ENCODE measurements around the gene DZIP1. TPM values are rescaled to one million over a fixed set of nuclear protein-coding genes. Genes with fewer than 3 reads are reported as not detected.
A peak's percentile ranks its signal among the peaks of the same experiment; 100 is the strongest.

The DZIP1 gene
- total RNA-seq, 1 experiment from 2014 or later: 0.17 TPM

GRCh38 chr13:95676762-95677563, 32.5 kb upstream of the DZIP1 start, which contains the start of gene DNAJC3:
TSS of gene DNAJC3 (plus strand) at chr13:95677139. CDS start at chr13:95677256, 117 bp downstream.
- peaks cover 46% of the 10 kb centered on the region for H3K79me2 ChIP-seq (ENCODE audit: insufficient read depth, low read length)
- BruUV-seq (replicated peaks): no TSS peak
- TF ChIP-seq JUND (IDR thresholded peaks at IDR 0.05) (no peak), ZBTB33 (IDR thresholded peaks at IDR 0.05; ENCODE audit: extremely low read depth, insufficient replicate concordance, low read length) (no peak), ZNF274 (IDR thresholded peaks at IDR 0.05; ENCODE audit: low read depth, low read length) (no peak), SRF (IDR thresholded peaks at IDR 0.05; ENCODE audit: low read depth) (no peak), CBX3 (IDR thresholded peaks at IDR 0.05; ENCODE audit: low read depth) (no peak), TCF7L2 (IDR thresholded peaks at IDR 0.05; ENCODE audit: borderline replicate concordance, extremely low read depth, insufficient read depth, insufficient read length) (no peak), EZH2phosphoT487 (IDR thresholded peaks at IDR 0.05; ENCODE audit: borderline replicate concordance) (no peak), ELF1 (IDR thresholded peaks at IDR 0.05; ENCODE audit: borderline replicate concordance, low read depth) (no peak), ATF3 (IDR thresholded peaks at IDR 0.05) (no peak), ZFX (IDR thresholded peaks at IDR 0.05) (peak; percentile 91), FOSL1 (IDR thresholded peaks at IDR 0.05; ENCODE audit: low read depth) (no peak), EGR1 (IDR thresholded peaks at IDR 0.05; ENCODE audit: low read depth) (no peak), POLR2A (IDR thresholded peaks at IDR 0.05; ENCODE audit: borderline replicate concordance, extremely low read depth, insufficient read depth, insufficient read length) (peak; percentile 64), CTCF (IDR thresholded peaks at IDR 0.05 in 2 of 3, conservative IDR thresholded peaks at IDR 0.05 in 1 of 3; ENCODE audit: borderline replicate concordance in 1 of 3, insufficient read depth in 1 of 3, low read depth in 2 of 3, low read length in 2 of 3) (no peak), SP1 (IDR thresholded peaks at IDR 0.05; ENCODE audit: low read depth) (peak; percentile 73), RAD21 (IDR thresholded peaks at IDR 0.05; ENCODE audit: low read depth) (no peak), SIN3A (IDR thresholded peaks at IDR 0.05; ENCODE audit: low read depth) (peak; percentile 61), YY1 (IDR thresholded peaks at IDR 0.05; ENCODE audit: extremely low read depth, insufficient replicate concordance, low read depth, low read length) (no peak), POLR2AphosphoS5 (IDR thresholded peaks at IDR 0.05; ENCODE audit: low read depth, low read length) (peak; percentile 92), CEBPB (IDR thresholded peaks at IDR 0.05; ENCODE audit: low read depth) (no peak)
- TF ChIP-seq, protein P1, sequence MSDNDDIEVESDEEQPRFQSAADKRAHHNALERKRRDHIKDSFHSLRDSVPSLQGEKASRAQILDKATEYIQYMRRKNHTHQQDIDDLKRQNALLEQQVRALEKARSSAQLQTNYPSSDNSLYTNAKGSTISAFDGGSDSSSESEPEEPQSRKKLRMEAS (IDR thresholded peaks at IDR 0.05): peak; percentile 84

More at GRCh38 chr13:95676762-95677563, 32.5 kb upstream of the DZIP1 start, which contains the start of gene DNAJC3:
- H3K4me1 ChIP-seq (ENCODE audit: control insufficient read depth in 1 of 2, insufficient read depth in 2 of 2, low read length in 2 of 2): peaks cover 0 to 16% of the 10 kb centered on the region in 2 experiments; a peak in 2 of 4 replicates
- H3K4me3 ChIP-seq (replicated peaks in 1 of 2; ENCODE audit: low read depth in 1 of 2, low read length in 2 of 2): peak within 1 kb of the TSS; percentile 71 to 84
- POLR2A ChIA-PET: interaction anchor here (0.6 to 1.2 kb wide), 6 partner anchors 10 to 403 kb away, joined by 3 to 4 read pairs (median 3); partner anchors contain the start of gene UGGT2
- RAD21 ChIA-PET (ENCODE audit: low non-redundant PET in 1 of 2, low total read pairs in 2 of 2, uncharacterized antibody in 2 of 2, unreplicated experiment in 2 of 2): interaction anchor here in 1 of 2 experiments (0.9 kb wide), 1 partner anchor 16 kb away, joined by 3 read pairs; no protein-coding TSS in a partner anchor
- peak within 1 kb of the TSS; percentile 81 for H3K9ac ChIP-seq (ENCODE audit: low read length)
- H3K27ac ChIP-seq (ENCODE audit: low read depth, low read length): peak within 1 kb of the TSS; percentile 86
- intact Hi-C loops (cut with micrococcal nuclease): no loop called here
- H3K4me2 ChIP-seq (ENCODE audit: low read length): peak within 1 kb of the TSS; percentile 79
- no peaks in the 10 kb centered on the region for H3K9me2 ChIP-seq (ENCODE audit: insufficient read depth)
- CTCF ChIA-PET: interaction anchor here (0.8 to 1.3 kb wide), 3 partner anchors 15 to 53 kb away, joined by 4 to 8 read pairs (median 4); no protein-coding TSS in a partner anchor
- DNase-seq (ENCODE audit: low read depth, low spot score) (peak; percentile 90), ATAC-seq (peak; percentile 93)
- H3K9me3 ChIP-seq (ENCODE audit: control insufficient read depth in 1 of 2, insufficient read depth in 1 of 2, low read depth in 1 of 2, low read length in 2 of 2): no peaks in the 10 kb centered on the region
- no peaks in the 10 kb centered on the region for H3K36me3 ChIP-seq (ENCODE audit: control insufficient read depth in 1 of 2, insufficient read depth in 2 of 2, low read length in 2 of 2)
- H3K27me3 ChIP-seq (ENCODE audit: insufficient read depth, low read length): no peaks in the 10 kb centered on the region
- peak within 1 kb of the TSS; percentile 71 for H2AFZ ChIP-seq (ENCODE audit: low read depth, low read length, poor library complexity, severe bottlenecking)
- H4K20me1 ChIP-seq (ENCODE audit: insufficient read depth): no peaks in the 10 kb centered on the region; the same call in 1 of the 2 replicates

Measured in HCT116 (cell line).